ENCODE data around the gene GAST. TPM values are rescaled to one million over a fixed set of nuclear protein-coding genes. Genes with fewer than 3 reads are reported as not detected.

Gene GAST
- total and polyA plus RNA-seq, 9 of the 15 experiments (the other 6 are each of a cell fraction or from before 2014, with no cell fraction given): not detected

DNA sequence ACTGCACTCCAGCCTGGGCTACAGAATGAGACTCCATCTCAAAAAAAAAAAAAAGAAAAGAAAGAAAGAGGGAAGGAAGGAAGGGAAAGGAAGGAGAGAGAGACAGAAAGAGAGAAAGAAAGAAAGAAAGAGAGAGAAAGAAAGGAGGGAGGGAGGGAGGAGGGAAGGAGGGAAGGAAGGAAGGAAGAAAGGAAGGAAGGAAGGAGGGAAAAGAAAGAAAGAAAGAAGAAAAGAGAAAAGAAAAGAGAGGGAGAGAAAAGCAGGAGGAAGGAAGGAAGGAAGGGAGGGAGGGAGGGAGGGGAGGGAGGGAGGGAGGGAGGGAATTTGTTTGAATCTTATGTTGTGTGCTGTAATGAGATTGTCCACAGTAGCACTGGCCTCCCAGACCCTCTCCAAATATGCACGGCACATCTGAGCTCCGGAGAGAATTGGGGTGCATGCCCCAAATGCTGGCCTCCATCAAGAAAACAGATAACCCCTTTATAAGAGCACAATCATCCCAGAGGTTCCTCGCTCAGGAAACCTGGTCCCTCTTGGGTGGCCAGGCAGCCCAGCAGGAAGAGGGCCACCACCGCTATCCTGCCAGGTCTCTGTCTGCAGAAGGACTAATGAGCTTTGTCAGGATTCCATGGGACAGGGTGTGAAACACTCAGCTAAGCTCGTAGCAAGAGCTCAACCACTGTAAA lies 32.2 kb upstream of the GAST start:
- Histone ChIP-seq H3K4me1 (replicated peaks in 1 of 2; ENCODE audit: control insufficient read depth in 2 of 2, insufficient read depth in 2 of 2, low read length in 2 of 2) (peaks cover 28 to 45% of the 10 kb centered on the region in 2 experiments), H3K4me2 (ENCODE audit: insufficient read depth, low read length) (peak overlapping the region; percentile 63), H3K79me2 (ENCODE audit: control insufficient read depth, insufficient read depth, low read length) (no peaks in the 10 kb centered on the region), H3K4me3 (no peak overlapping the region), H2AFZ (ENCODE audit: low read depth, low read length) (peak overlapping the region; percentile 81), H4K20me1 (replicated peaks; ENCODE audit: control insufficient read depth, insufficient read depth, low read length) (no peaks in the 10 kb centered on the region), H3K27ac (ENCODE audit: extremely low read depth, low read depth, low read length) (peak overlapping the region; percentile 98), H3K9me1 (ENCODE audit: control insufficient read depth, insufficient read depth, low read length) (no peaks in the 10 kb centered on the region), H3K9me3 (replicated peaks; ENCODE audit: control insufficient read depth, insufficient read depth, low read depth, low read length) (0 out of 2 replicates have a peak, but pooled peaks cover 3% of the 10 kb centered on the region), H3K27me3 (ENCODE audit: control insufficient read depth in 2 of 2, insufficient read depth in 2 of 2, low read length in 2 of 2) (no peaks in the 10 kb centered on the region), H3K36me3 (ENCODE audit: control insufficient read depth, insufficient read depth, low read length) (no peaks in the 10 kb centered on the region), H3K9ac (ENCODE audit: insufficient read depth in 1 of 2, low read depth in 2 of 2, low read length in 2 of 2) (peak overlapping the region; percentile 61; a peak in 3 of 4 replicates)
- intact Hi-C loops (cut with micrococcal nuclease) (loop anchor here (1.0 kb wide), 1 partner anchor 8 kb away; the partner anchor contains the start of gene EIF1), in situ Hi-C loops (cut with MboI) (no loop called here)
- DNase-seq (ENCODE audit: extremely low read depth in 1 of 4, low spot score in 3 of 4) (no peak), ATAC-seq (no peak), FAIRE-seq (no peak)
- CTCF ChIA-PET (ENCODE audit: low intra/inter-chr PET ratio): interaction anchor here (0.5 to 0.8 kb wide), 2 partner anchors 10 to 31 kb away, joined by 3 read pairs; no protein-coding TSS in a partner anchor
- WGBS (ENCODE audit: insufficient coverage, low coverage, missing lambda C conversion rate): 29% methylated on average over 3 of the region's 5 CpGs
- POLR2A ChIA-PET: interaction anchor here (0.6 to 9.1 kb wide), 12 partner anchors 11 to 940 kb away, joined by 3 to 406 read pairs (median 4); partner anchors contain the start of genes EIF1 and JUP
- BruUV-seq (replicated peaks): no TSS peak
- TF ChIP-seq, protein P1, sequence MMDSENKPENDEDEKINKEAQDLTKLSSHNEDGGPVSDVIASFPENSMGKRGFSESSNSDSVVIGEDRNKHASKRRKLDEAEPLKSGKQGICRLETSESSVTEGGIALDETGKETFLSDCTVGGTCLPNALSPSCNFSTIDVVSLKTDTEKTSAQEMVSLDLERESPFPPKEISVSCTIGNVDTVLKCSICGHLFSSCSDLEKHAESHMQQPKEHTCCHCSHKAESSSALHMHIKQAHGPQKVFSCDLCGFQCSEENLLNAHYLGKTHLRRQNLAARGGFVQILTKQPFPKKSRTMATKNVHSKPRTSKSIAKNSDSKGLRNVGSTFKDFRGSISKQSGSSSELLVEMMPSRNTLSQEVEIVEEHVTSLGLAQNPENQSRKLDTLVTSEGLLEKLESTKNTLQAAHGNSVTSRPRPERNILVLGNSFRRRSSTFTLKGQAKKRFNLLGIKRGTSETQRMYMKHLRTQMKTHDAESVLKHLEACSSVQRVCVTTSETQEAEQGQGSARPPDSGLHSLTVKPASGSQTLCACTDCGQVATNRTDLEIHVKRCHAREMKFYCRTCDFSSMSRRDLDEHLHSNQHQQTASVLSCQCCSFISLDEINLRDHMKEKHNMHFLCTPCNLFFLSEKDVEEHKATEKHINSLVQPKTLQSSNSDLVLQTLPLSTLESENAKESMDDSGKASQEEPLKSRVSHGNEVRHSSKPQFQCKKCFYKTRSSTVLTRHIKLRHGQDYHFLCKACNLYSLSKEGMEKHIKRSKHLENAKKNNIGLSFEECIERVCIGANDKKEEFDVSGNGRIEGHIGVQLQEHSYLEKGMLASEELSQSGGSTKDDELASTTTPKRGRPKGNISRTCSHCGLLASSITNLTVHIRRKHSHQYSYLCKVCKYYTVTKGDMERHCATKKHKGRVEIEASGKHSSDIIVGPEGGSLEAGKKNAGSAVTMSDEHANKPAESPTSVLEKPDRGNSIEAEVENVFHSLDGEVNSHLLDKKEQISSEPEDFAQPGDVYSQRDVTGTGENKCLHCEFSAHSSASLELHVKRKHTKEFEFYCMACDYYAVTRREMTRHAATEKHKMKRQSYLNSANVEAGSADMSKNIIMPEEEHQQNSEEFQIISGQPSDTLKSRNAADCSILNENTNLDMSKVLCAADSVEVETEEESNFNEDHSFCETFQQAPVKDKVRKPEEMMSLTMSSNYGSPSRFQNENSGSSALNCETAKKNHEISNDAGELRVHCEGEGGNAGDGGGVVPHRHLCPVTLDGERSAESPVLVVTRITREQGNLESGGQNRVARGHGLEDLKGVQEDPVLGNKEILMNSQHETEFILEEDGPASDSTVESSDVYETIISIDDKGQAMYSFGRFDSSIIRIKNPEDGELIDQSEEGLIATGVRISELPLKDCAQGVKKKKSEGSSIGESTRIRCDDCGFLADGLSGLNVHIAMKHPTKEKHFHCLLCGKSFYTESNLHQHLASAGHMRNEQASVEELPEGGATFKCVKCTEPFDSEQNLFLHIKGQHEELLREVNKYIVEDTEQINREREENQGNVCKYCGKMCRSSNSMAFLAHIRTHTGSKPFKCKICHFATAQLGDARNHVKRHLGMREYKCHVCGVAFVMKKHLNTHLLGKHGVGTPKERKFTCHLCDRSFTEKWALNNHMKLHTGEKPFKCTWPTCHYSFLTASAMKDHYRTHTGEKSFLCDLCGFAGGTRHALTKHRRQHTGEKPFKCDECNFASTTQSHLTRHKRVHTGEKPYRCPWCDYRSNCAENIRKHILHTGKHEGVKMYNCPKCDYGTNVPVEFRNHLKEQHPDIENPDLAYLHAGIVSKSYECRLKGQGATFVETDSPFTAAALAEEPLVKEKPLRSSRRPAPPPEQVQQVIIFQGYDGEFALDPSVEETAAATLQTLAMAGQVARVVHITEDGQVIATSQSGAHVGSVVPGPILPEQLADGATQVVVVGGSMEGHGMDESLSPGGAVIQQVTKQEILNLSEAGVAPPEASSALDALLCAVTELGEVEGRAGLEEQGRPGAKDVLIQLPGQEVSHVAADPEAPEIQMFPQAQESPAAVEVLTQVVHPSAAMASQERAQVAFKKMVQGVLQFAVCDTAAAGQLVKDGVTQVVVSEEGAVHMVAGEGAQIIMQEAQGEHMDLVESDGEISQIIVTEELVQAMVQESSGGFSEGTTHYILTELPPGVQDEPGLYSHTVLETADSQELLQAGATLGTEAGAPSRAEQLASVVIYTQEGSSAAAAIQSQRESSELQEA (IDR thresholded peaks at IDR 0.05; ENCODE audit: low read depth): peak; percentile 39; the same call in 1 of the 2 replicates
- TF ChIP-seq, protein P2, sequence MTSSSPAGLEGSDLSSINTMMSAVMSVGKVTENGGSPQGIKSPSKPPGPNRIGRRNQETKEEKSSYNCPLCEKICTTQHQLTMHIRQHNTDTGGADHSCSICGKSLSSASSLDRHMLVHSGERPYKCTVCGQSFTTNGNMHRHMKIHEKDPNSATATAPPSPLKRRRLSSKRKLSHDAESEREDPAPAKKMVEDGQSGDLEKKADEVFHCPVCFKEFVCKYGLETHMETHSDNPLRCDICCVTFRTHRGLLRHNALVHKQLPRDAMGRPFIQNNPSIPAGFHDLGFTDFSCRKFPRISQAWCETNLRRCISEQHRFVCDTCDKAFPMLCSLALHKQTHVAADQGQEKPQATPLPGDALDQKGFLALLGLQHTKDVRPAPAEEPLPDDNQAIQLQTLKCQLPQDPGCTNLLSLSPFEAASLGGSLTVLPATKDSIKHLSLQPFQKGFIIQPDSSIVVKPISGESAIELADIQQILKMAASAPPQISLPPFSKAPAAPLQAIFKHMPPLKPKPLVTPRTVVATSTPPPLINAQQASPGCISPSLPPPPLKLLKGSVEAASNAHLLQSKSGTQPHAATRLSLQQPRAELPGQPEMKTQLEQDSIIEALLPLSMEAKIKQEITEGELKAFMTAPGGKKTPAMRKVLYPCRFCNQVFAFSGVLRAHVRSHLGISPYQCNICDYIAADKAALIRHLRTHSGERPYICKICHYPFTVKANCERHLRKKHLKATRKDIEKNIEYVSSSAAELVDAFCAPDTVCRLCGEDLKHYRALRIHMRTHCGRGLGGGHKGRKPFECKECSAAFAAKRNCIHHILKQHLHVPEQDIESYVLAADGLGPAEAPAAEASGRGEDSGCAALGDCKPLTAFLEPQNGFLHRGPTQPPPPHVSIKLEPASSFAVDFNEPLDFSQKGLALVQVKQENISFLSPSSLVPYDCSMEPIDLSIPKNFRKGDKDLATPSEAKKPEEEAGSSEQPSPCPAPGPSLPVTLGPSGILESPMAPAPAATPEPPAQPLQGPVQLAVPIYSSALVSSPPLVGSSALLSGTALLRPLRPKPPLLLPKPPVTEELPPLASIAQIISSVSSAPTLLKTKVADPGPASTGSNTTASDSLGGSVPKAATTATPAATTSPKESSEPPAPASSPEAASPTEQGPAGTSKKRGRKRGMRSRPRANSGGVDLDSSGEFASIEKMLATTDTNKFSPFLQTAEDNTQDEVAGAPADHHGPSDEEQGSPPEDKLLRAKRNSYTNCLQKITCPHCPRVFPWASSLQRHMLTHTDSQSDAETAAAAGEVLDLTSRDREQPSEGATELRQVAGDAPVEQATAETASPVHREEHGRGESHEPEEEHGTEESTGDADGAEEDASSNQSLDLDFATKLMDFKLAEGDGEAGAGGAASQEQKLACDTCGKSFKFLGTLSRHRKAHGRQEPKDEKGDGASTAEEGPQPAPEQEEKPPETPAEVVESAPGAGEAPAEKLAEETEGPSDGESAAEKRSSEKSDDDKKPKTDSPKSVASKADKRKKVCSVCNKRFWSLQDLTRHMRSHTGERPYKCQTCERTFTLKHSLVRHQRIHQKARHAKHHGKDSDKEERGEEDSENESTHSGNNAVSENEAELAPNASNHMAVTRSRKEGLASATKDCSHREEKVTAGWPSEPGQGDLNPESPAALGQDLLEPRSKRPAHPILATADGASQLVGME (CRISPR knock-in tag; IDR thresholded peaks at IDR 0.05): no peak
- TF ChIP-seq, protein P3, sequence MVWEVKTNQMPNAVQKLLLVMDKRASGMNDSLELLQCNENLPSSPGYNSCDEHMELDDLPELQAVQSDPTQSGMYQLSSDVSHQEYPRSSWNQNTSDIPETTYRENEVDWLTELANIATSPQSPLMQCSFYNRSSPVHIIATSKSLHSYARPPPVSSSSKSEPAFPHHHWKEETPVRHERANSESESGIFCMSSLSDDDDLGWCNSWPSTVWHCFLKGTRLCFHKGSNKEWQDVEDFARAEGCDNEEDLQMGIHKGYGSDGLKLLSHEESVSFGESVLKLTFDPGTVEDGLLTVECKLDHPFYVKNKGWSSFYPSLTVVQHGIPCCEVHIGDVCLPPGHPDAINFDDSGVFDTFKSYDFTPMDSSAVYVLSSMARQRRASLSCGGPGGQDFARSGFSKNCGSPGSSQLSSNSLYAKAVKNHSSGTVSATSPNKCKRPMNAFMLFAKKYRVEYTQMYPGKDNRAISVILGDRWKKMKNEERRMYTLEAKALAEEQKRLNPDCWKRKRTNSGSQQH (CRISPR knock-in tag; IDR thresholded peaks at IDR 0.05): 0 out of 2 replicates have a peak, but pooled peaks have one; percentile 58
- no peak for TF ChIP-seq ZNF165 (CRISPR knock-in tag; IDR thresholded peaks at IDR 0.05; ENCODE audit: borderline replicate concordance)
